ENCODE results near the gene PRKAR1B. TPM values are rescaled to one million over a fixed set of nuclear protein-coding genes. Genes with fewer than 3 reads are reported as not detected.

The PRKAR1B gene
- total RNA-seq, 1 experiment from 2014 or later = 62.0 TPM

DNA sequence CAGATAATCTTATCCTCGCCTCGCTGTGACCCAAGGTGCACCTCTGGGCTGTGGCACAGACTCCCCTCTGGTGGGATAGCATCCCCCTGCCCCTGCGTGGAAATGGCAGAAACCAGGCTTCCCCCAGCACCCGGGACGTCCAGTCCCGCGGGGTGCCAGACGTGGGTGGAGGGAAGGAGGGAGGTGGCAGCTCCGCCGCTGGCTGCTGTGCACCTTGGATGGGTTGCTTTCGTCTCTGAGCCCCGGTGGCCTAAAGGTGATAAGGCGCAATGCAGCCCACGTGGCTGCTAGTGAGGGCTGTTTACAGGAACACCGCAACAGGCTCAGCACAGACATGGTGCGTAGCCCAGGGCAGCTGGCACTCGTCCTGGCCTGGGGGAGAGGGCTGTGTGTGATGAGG, 193.8 kb downstream of the PRKAR1B start:
- H3K4me1 ChIP-seq (ENCODE audit: control insufficient read depth, insufficient read depth, low read length) = peaks cover 14% of the 10 kb centered on the region
- H3K9me3 ChIP-seq (ENCODE audit: control insufficient read depth, insufficient read depth, low read depth, low read length) = no peaks in the 10 kb centered on the region
- TF ChIP-seq, protein P1, sequence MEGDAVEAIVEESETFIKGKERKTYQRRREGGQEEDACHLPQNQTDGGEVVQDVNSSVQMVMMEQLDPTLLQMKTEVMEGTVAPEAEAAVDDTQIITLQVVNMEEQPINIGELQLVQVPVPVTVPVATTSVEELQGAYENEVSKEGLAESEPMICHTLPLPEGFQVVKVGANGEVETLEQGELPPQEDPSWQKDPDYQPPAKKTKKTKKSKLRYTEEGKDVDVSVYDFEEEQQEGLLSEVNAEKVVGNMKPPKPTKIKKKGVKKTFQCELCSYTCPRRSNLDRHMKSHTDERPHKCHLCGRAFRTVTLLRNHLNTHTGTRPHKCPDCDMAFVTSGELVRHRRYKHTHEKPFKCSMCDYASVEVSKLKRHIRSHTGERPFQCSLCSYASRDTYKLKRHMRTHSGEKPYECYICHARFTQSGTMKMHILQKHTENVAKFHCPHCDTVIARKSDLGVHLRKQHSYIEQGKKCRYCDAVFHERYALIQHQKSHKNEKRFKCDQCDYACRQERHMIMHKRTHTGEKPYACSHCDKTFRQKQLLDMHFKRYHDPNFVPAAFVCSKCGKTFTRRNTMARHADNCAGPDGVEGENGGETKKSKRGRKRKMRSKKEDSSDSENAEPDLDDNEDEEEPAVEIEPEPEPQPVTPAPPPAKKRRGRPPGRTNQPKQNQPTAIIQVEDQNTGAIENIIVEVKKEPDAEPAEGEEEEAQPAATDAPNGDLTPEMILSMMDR (IDR thresholded peaks at IDR 0.05) = no peak
- TF ChIP-seq POLR2AphosphoS5 (IDR thresholded peaks at IDR 0.05; ENCODE audit: low read depth, low read length) (no peak), SIN3A (IDR thresholded peaks at IDR 0.05; ENCODE audit: borderline replicate concordance, insufficient read depth, low read depth, low read length) (no peak), TCF7L2 (IDR thresholded peaks at IDR 0.05; ENCODE audit: low read depth, low read length) (no peak)
- TF ChIP-seq, protein P2, sequence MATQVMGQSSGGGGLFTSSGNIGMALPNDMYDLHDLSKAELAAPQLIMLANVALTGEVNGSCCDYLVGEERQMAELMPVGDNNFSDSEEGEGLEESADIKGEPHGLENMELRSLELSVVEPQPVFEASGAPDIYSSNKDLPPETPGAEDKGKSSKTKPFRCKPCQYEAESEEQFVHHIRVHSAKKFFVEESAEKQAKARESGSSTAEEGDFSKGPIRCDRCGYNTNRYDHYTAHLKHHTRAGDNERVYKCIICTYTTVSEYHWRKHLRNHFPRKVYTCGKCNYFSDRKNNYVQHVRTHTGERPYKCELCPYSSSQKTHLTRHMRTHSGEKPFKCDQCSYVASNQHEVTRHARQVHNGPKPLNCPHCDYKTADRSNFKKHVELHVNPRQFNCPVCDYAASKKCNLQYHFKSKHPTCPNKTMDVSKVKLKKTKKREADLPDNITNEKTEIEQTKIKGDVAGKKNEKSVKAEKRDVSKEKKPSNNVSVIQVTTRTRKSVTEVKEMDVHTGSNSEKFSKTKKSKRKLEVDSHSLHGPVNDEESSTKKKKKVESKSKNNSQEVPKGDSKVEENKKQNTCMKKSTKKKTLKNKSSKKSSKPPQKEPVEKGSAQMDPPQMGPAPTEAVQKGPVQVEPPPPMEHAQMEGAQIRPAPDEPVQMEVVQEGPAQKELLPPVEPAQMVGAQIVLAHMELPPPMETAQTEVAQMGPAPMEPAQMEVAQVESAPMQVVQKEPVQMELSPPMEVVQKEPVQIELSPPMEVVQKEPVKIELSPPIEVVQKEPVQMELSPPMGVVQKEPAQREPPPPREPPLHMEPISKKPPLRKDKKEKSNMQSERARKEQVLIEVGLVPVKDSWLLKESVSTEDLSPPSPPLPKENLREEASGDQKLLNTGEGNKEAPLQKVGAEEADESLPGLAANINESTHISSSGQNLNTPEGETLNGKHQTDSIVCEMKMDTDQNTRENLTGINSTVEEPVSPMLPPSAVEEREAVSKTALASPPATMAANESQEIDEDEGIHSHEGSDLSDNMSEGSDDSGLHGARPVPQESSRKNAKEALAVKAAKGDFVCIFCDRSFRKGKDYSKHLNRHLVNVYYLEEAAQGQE (IDR thresholded peaks at IDR 0.05; ENCODE audit: insufficient read depth in 1 of 2, low read depth in 2 of 2, low read length in 1 of 2) = no peak
- ATAC-seq = no peak
- H3K36me3 ChIP-seq (ENCODE audit: control insufficient read depth, insufficient read depth, low read length) = no peaks in the 10 kb centered on the region
- no peaks in the 10 kb centered on the region for H3K27me3 ChIP-seq (ENCODE audit: control insufficient read depth, insufficient read depth, low read length)
- H3K27ac ChIP-seq (ENCODE audit: low read length) = no peak overlapping the region
- CTCF ChIA-PET = no interaction called here
- in situ Hi-C loops (cut with HindIII; ENCODE audit: low pct_unique_long_range_greater_than_20kb, low sequenced_read_pairs) (no loop called here), intact Hi-C loops (cut with micrococcal nuclease; ENCODE audit: unreplicated experiment) (no loop called here)
- BruUV-seq (replicated peaks) = no TSS peak
- DNase-seq (ENCODE audit: low read depth, low spot score) = no peak
- no peak overlapping the region for H3K4me3 ChIP-seq (ENCODE audit: low read depth in 2 of 2, low read length in 2 of 2)
- POLR2A ChIA-PET = no interaction called here

DNA sequence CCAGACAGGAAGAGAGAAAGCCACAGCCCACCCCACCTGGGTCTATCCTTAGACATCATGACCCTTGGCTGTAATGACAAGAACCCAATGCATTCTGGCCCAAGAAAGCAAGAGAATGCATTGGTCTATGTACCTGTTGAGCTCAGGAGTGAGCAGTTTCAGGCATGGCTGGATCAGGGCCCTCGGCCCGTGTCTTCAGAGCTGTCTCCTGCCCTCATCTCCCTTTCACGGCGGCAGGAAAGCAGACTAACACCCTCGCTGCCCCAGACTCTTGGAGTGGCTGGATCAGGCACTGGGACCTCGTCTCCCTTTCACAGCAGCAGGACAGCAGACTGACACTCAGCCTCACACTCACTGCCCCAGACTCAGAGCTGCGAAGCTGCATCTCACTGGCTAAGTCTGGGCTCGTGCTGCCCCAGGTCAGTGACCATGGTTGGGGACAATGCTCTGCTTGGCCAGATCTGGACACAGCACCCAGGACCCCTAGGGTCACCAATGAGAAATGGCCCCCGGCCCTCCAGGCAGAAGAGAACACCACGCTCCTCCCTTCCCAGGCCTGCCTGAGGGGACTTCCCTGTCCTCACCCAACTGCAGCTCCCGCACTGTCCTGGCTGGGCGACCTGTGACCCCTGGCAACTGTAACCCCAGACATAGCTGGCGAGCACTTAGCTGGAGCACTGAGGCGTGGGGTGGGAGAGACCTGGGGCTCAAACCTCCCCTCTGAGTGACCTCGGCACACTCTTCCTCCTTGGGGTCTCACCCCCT, 194.5 kb downstream of the PRKAR1B start:
- ATAC-seq (peak; percentile 61), DNase-seq (ENCODE audit: low read depth, low spot score) (no peak)
- intact Hi-C loops (cut with micrococcal nuclease; ENCODE audit: unreplicated experiment) (no loop called here), in situ Hi-C loops (cut with HindIII; ENCODE audit: low pct_unique_long_range_greater_than_20kb, low sequenced_read_pairs) (no loop called here)
- H3K4me3 ChIP-seq (ENCODE audit: low read depth in 2 of 2, low read length in 2 of 2) = no peak overlapping the region
- no TSS peak for BruUV-seq (replicated peaks)
- ChIA-PET POLR2A (no interaction called here), CTCF (no interaction called here)
- H3K27ac ChIP-seq (ENCODE audit: low read length) = no peak overlapping the region
- TF ChIP-seq TCF7L2 (IDR thresholded peaks at IDR 0.05; ENCODE audit: low read depth, low read length) (no peak), POLR2AphosphoS5 (IDR thresholded peaks at IDR 0.05; ENCODE audit: low read depth, low read length) (no peak), SIN3A (IDR thresholded peaks at IDR 0.05; ENCODE audit: borderline replicate concordance, insufficient read depth, low read depth, low read length) (no peak)
- TF ChIP-seq, protein P2 (IDR thresholded peaks at IDR 0.05; ENCODE audit: insufficient read depth in 1 of 2, low read depth in 2 of 2, low read length in 1 of 2) = no peak
- TF ChIP-seq, protein P1 (IDR thresholded peaks at IDR 0.05) = no peak
- H3K9me3 ChIP-seq (ENCODE audit: control insufficient read depth, insufficient read depth, low read depth, low read length) = no peaks in the 10 kb centered on the region
- H3K36me3 ChIP-seq (ENCODE audit: control insufficient read depth, insufficient read depth, low read length) = no peaks in the 10 kb centered on the region
- H3K27me3 ChIP-seq (ENCODE audit: control insufficient read depth, insufficient read depth, low read length) = no peaks in the 10 kb centered on the region
- H3K4me1 ChIP-seq (ENCODE audit: control insufficient read depth, insufficient read depth, low read length) = peaks cover 7% of the 10 kb centered on the region
